Neural progenitor cell (in vitro differentiated cells): ENCODE data around the gene CIDEA. TPM values are rescaled to one million over a fixed set of nuclear protein-coding genes. Genes with fewer than 3 reads are reported as not detected.

Source experiments
- DNase-seq: peaks from one replicate; pipeline ENCODE4 v3.0.0-alpha.2; 2016; ENCODE audit warnings: low spot score
- H2AFZ ChIP-seq: fragments of 200-600 bp; sonication (generic); replicated peaks from 2 replicates; pipeline ENCODE4 v1.6.1; 2016; ENCODE audit warnings: antibody characterized with exemption
- H3F3A ChIP-seq: fragments of 200-600 bp; sonication (generic); 2 replicates; pipeline ENCODE4 v1.6.1; 2016; ENCODE audit warnings: antibody characterized with exemption, low read depth
- H3K27ac ChIP-seq: fragments of 200-600 bp; sonication (generic); 2 replicates; pipeline ENCODE4 v1.5.1; 2016; ENCODE audit warnings: mild to moderate bottlenecking
- H3K27me3 ChIP-seq: fragments of 200-600 bp; sonication (generic); 2 replicates; pipeline ENCODE4 v1.6.1; 2016; ENCODE audit warnings: mild to moderate bottlenecking, moderate library complexity
- H3K36me3 ChIP-seq: fragments of 200-600 bp; sonication (generic); 2 replicates; pipeline ENCODE4 v1.5.1; 2016
- H3K4me1 ChIP-seq: fragments of 200-600 bp; sonication (generic); 2 replicates; pipeline ENCODE4 v1.6.1; 2016; ENCODE audit warnings: mixed run types
- H3K4me2 ChIP-seq: fragments of 200-600 bp; sonication (generic); 2 replicates; pipeline ENCODE4 v1.6.1; 2016
- H3K4me3 ChIP-seq: fragments of 200-600 bp; sonication (generic); 2 replicates; pipeline ENCODE4 v1.5.1; 2016
- H3K79me2 ChIP-seq: fragments of 200-600 bp; sonication (generic); 2 replicates; pipeline ENCODE4 v1.6.1; 2016; ENCODE audit warnings: low read depth
- H3K9ac ChIP-seq: fragments of 200-600 bp; sonication (generic); 2 replicates; pipeline ENCODE4 v1.6.1; 2016
- H3K9me3 ChIP-seq: fragments of 200-600 bp; sonication (generic); 2 replicates; pipeline ENCODE4 v1.5.1; 2016; ENCODE audit warnings: low read depth
- H4K20me1 ChIP-seq: fragments of 200-600 bp; sonication (generic); 2 replicates; pipeline ENCODE4 v1.6.1; 2016; ENCODE audit warnings: low read depth
- H3K27ac Mint-ChIP-seq: 3 replicates; pipeline ENCODE4 v1.8.0; 2021; ENCODE audit warnings: mixed read lengths
- H3K27me3 Mint-ChIP-seq: 2 replicates; pipeline ENCODE4 v1.8.0; 2022; ENCODE audit warnings: low read depth, mild to moderate bottlenecking, inconsistent platforms, moderate library complexity, mixed read lengths; ENCODE audit not compliant: insufficient read depth
- H3K36me3 Mint-ChIP-seq: 3 replicates; pipeline ENCODE4 v1.8.0; 2021; ENCODE audit warnings: mixed read lengths
- H3K4me1 Mint-ChIP-seq: 3 replicates; pipeline ENCODE4 v1.8.0; 2021; ENCODE audit warnings: mixed read lengths
- H3K4me3 Mint-ChIP-seq: 3 replicates; pipeline ENCODE4 v1.8.0; 2021; ENCODE audit warnings: mild to moderate bottlenecking, moderate library complexity, mixed read lengths
- H3K9me3 Mint-ChIP-seq: 3 replicates; pipeline ENCODE4 v1.8.0; 2020; ENCODE audit warnings: mixed read lengths
- EZH2 ChIP-seq: fragments of 200-600 bp; sonication (generic); IDR thresholded peaks from 2 replicates; pipeline ENCODE4 v1.6.1; 2017; ENCODE audit warnings: antibody characterized with exemption, mild to moderate bottlenecking, moderate library complexity
- EZH2phosphoT487 ChIP-seq: fragments of 200-600 bp; sonication (generic); IDR thresholded peaks from 2 replicates; pipeline ENCODE4 v1.6.1; 2017; ENCODE audit warnings: antibody characterized with exemption
- total RNA-seq: library from RNA; depleted of rRNA; stranded (reverse); fragments of >200 nt; gene quantifications from 2 replicates; pipeline ENCODE4 v1.2.3, GENCODE V29; 2015; ENCODE audit warnings: low replicate concordance
- TF ChIP-seq, protein P1 (sequence below): fragments of 200-600 bp; sonication (generic); IDR thresholded peaks from 2 replicates; pipeline ENCODE4 v1.5.1; 2017; ENCODE audit warnings: antibody characterized with exemption, mild to moderate bottlenecking

Gene CIDEA
- total RNA-seq, 1 donor from 2014 or later: not detected

DNA sequence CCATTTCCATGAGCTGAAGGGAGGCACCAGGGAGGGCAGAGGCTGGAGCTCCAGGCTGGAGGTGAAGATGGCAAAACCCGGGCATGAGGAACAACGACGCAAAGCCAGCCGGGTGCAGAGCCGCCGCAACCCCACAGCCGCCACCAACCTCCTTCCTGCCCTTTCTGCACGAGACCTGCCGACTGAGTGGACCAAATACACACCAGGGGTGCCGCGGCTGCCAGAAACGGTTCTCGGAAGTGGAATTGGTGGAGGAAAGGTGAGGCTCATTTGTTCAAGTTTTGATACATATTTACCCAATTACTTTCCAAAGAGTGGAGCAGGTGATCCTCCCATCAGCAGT is 8.4 kb upstream of the CIDEA start:
- peaks cover 51% of the 10 kb centered on the region for H3K27me3 ChIP-seq
- no peak overlapping the region for H3K27ac ChIP-seq
- Mint-ChIP-seq H3K9me3 (no peaks in the 10 kb centered on the region), H3K27ac (no peak overlapping the region), H3K4me3 (no peak overlapping the region), H3K27me3 (peaks cover 13% of the 10 kb centered on the region), H3K4me1 (no peaks in the 10 kb centered on the region), H3K36me3 (no peaks in the 10 kb centered on the region)
- DNase-seq: no peak
- no peaks in the 10 kb centered on the region for H3F3A ChIP-seq
- H3K4me1 ChIP-seq: no peaks in the 10 kb centered on the region
- no peak overlapping the region for H3K4me2 ChIP-seq
- no peak overlapping the region for H3K9ac ChIP-seq
- no peak overlapping the region for H3K4me3 ChIP-seq
- H3K79me2 ChIP-seq: no peaks in the 10 kb centered on the region
- no peaks in the 10 kb centered on the region for H3K36me3 ChIP-seq
- no peaks in the 10 kb centered on the region for H3K9me3 ChIP-seq
- TF ChIP-seq, protein P1, sequence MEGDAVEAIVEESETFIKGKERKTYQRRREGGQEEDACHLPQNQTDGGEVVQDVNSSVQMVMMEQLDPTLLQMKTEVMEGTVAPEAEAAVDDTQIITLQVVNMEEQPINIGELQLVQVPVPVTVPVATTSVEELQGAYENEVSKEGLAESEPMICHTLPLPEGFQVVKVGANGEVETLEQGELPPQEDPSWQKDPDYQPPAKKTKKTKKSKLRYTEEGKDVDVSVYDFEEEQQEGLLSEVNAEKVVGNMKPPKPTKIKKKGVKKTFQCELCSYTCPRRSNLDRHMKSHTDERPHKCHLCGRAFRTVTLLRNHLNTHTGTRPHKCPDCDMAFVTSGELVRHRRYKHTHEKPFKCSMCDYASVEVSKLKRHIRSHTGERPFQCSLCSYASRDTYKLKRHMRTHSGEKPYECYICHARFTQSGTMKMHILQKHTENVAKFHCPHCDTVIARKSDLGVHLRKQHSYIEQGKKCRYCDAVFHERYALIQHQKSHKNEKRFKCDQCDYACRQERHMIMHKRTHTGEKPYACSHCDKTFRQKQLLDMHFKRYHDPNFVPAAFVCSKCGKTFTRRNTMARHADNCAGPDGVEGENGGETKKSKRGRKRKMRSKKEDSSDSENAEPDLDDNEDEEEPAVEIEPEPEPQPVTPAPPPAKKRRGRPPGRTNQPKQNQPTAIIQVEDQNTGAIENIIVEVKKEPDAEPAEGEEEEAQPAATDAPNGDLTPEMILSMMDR: no peak
- TF ChIP-seq EZH2 (no peak), EZH2phosphoT487 (no peak)
- no peak overlapping the region for H2AFZ ChIP-seq
- no peaks in the 10 kb centered on the region for H4K20me1 ChIP-seq

DNA sequence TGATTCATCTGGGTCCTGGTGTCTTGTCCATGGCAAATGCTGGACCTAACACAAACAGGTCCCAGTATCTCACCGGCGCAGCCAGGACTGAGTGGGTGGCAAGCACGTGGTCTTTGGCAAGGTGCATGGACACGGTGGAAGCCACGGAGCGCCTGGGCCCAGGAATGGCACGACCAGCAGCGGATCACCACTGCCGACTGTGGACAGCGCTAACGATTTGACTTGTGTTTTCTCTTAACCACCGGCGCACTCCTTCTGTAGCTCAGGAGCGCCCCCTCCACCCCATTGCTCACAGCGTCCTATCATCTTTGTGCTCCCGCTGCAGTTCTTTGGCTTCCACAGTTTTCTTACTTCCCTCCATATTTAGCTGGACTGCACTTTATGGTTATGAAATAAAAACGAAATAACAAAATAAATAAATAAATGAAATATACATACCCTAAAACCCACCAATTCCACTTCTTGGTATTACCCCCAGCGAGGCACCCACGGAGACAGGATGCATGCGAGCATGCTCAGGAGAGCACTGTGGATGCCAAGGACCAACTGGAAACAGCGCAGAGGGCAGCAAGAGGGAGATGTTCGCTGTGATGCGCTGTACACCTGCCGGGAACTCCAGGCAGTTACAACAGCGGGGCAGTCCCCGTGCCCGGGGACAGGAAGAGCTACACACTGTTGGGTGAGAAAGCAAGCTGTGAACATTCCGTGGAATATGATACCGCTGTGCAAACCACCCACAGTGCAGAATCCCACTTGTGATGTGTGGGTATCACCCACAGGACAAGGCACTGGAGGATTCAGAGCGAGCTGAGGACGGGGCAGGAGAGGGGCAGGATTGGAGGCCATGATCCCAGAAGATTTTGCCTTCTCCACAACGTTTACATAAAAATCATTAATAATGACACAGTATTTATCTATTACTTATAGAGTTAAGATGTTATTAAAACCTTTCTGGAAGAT is 7.0 kb upstream of the CIDEA start:
- peaks cover 59% of the 10 kb centered on the region for H3K27me3 ChIP-seq
- DNase-seq: peak; percentile 82
- no peak overlapping the region for H3K27ac ChIP-seq
- H3K4me2 ChIP-seq: no peak overlapping the region
- no peak overlapping the region for H3K9ac ChIP-seq
- H2AFZ ChIP-seq: peak overlapping the region; percentile 76
- H3K4me1 Mint-ChIP-seq: no peaks in the 10 kb centered on the region
- no peaks in the 10 kb centered on the region for H4K20me1 ChIP-seq
- H3K4me3 Mint-ChIP-seq: no peak overlapping the region
- no peaks in the 10 kb centered on the region for H3F3A ChIP-seq
- no peaks in the 10 kb centered on the region for H3K9me3 ChIP-seq
- H3K27ac Mint-ChIP-seq: no peak overlapping the region
- no peaks in the 10 kb centered on the region for H3K4me1 ChIP-seq
- no peaks in the 10 kb centered on the region for H3K79me2 ChIP-seq
- no peaks in the 10 kb centered on the region for H3K36me3 ChIP-seq
- H3K9me3 Mint-ChIP-seq: no peaks in the 10 kb centered on the region
- TF ChIP-seq, protein P1: peak; percentile 71
- peak; percentile 27 for TF ChIP-seq EZH2
- TF ChIP-seq EZH2phosphoT487: no peak
- H3K27me3 Mint-ChIP-seq: peaks cover 20% of the 10 kb centered on the region
- H3K4me3 ChIP-seq: no peak overlapping the region
- no peaks in the 10 kb centered on the region for H3K36me3 Mint-ChIP-seq

DNA sequence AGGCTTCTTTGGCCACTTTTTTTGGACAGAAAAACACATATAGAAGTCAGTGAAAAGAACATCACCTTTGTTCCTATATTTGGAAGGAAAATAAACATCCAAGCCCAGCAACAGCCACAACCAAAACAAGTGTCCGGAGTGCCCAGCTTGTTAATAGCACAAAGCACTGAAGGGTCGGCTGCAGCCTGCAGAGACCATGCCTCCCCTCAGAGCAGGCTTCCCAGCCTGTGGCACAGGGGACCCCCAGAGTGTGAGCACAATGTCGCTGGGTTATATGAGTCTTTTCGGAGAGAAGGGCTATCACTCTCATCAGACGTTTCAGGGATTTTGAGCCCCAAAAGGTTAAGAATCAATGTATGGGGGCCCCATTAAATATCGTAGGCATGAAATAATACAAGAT is 6.2 kb upstream of the CIDEA start:
- H3K9ac ChIP-seq: no peak overlapping the region
- peaks cover 68% of the 10 kb centered on the region for H3K27me3 ChIP-seq
- TF ChIP-seq, protein P1: no peak
- no peak for TF ChIP-seq EZH2phosphoT487

More for the DNA sequence above, 6.2 kb upstream of the CIDEA start:
- H4K20me1 ChIP-seq: peaks cover 1% of the 10 kb centered on the region
- H3K4me1 ChIP-seq: no peaks in the 10 kb centered on the region
- H3K79me2 ChIP-seq: no peaks in the 10 kb centered on the region
- DNase-seq: no peak
- Mint-ChIP-seq H3K27ac (no peak overlapping the region), H3K4me3 (no peak overlapping the region), H3K9me3 (no peaks in the 10 kb centered on the region), H3K36me3 (no peaks in the 10 kb centered on the region), H3K27me3 (peaks cover 23% of the 10 kb centered on the region), H3K4me1 (peaks cover 1% of the 10 kb centered on the region)
- no peak overlapping the region for H2AFZ ChIP-seq
- no peaks in the 10 kb centered on the region for H3K9me3 ChIP-seq
- no peak overlapping the region for H3K27ac ChIP-seq
- H3F3A ChIP-seq: no peaks in the 10 kb centered on the region
- no peak overlapping the region for H3K4me2 ChIP-seq
- no peak overlapping the region for H3K4me3 ChIP-seq
- no peaks in the 10 kb centered on the region for H3K36me3 ChIP-seq
